Liver (tissue), 9 donors: ENCODE results near the gene ATP10B. TPM values are rescaled to one million over a fixed set of nuclear protein-coding genes. Genes with fewer than 3 reads are reported as not detected.

Experiments used
- DNase-seq: peaks from one replicate; pipeline ENCODE4 v3.0.0-alpha.2; 2017; ENCODE audit warnings: low spot score
- H3K27ac ChIP-seq, 2 donors: one replicate each; pipeline ENCODE4 v1.7.0; 2013; ENCODE audit warnings: inconsistent platforms in 2 of 2, low read length in 2 of 2, control low read depth in 1 of 2, low read depth in 1 of 2, mild to moderate bottlenecking in 1 of 2
- H3K27me3 ChIP-seq, 4 donors: one replicate each; pipeline versions ENCODE4 v1.6.1 to v1.7.0; 2013; ENCODE audit warnings: low read length in 3 of 4, inconsistent platforms in 1 of 4, mild to moderate bottlenecking in 1 of 4, moderate library complexity in 1 of 4; ENCODE audit not compliant: control insufficient read depth in 4 of 4, insufficient read depth in 4 of 4
- H3K36me3 ChIP-seq, 4 donors: one replicate each; pipeline versions ENCODE4 v1.6.1 to v1.7.0; 2013; ENCODE audit warnings: low read length in 3 of 4, mild to moderate bottlenecking in 3 of 4, low read depth in 1 of 4, moderate library complexity in 1 of 4; ENCODE audit not compliant: control insufficient read depth in 4 of 4, insufficient read depth in 3 of 4
- H3K4me1 ChIP-seq, 4 donors: one replicate each; pipeline versions ENCODE4 v1.6.1 to v1.7.0; 2013; ENCODE audit warnings: low read length in 3 of 4, mild to moderate bottlenecking in 3 of 4, moderate library complexity in 1 of 4; ENCODE audit not compliant: control insufficient read depth in 4 of 4, insufficient read depth in 4 of 4
- H3K4me3 ChIP-seq, 3 donors: one replicate each; pipeline versions ENCODE4 v1.6.1 to v1.7.0; 2013; ENCODE audit warnings: low read length in 3 of 3, control low read depth in 1 of 3, low read depth in 1 of 3, mild to moderate bottlenecking in 1 of 3
- H3K9ac ChIP-seq, 2 donors: one replicate each; pipeline ENCODE4 v1.7.0; 2013; ENCODE audit warnings: low read length in 2 of 2, mild to moderate bottlenecking in 2 of 2, moderate library complexity in 2 of 2, control low read depth in 1 of 2, low read depth in 1 of 2
- H3K9me3 ChIP-seq, 4 donors: one replicate each; pipeline versions ENCODE4 v1.6.1 to v1.7.0; 2013; ENCODE audit warnings: low read length in 3 of 4; ENCODE audit not compliant: control insufficient read depth in 4 of 4
- EGR1 ChIP-seq, 2 donors: IDR thresholded peaks; 2 replicates each; pipeline ENCODE4 v1.6.1; 2016 to 2018; ENCODE audit warnings: antibody characterized with exemption in 2 of 2, low read depth in 2 of 2
- FOXA1 ChIP-seq: IDR thresholded peaks from 2 replicates; pipeline ENCODE4 v1.6.1; 2016; ENCODE audit warnings: antibody characterized with exemption
- FOXA2 ChIP-seq: IDR thresholded peaks from 2 replicates; pipeline ENCODE4 v1.6.1; 2016; ENCODE audit warnings: antibody characterized with exemption
- GABPA ChIP-seq, 2 donors: IDR thresholded peaks in 1 of 2; conservative IDR thresholded peaks in 1 of 2; 2 replicates each; pipeline ENCODE4 v1.6.1; 2016; ENCODE audit warnings: antibody characterized with exemption in 2 of 2, mild to moderate bottlenecking in 1 of 2, moderate library complexity in 1 of 2
- HNF4A ChIP-seq, 2 donors: conservative IDR thresholded peaks; 2 replicates each; pipeline ENCODE4 v1.6.1; 2016; ENCODE audit warnings: antibody characterized with exemption in 2 of 2, mild to moderate bottlenecking in 2 of 2
- HNF4G ChIP-seq: IDR thresholded peaks from 2 replicates; pipeline ENCODE4 v1.6.1; 2016; ENCODE audit warnings: antibody characterized with exemption
- JUND ChIP-seq, 2 donors: IDR thresholded peaks; 2 replicates each; pipeline ENCODE4 v1.6.1; 2016; ENCODE audit warnings: antibody characterized with exemption in 2 of 2
- NR2F2 ChIP-seq: IDR thresholded peaks from 2 replicates; pipeline ENCODE4 v1.6.1; 2016; ENCODE audit warnings: antibody characterized with exemption
- RAD21 ChIP-seq, 2 donors: IDR thresholded peaks; 2 replicates each; pipeline ENCODE4 v1.6.1; 2016; ENCODE audit warnings: antibody characterized with exemption in 2 of 2, mild to moderate bottlenecking in 2 of 2
- RXRA ChIP-seq, 2 donors: IDR thresholded peaks; 2 replicates each; pipeline ENCODE4 v1.6.1; 2017 to 2018; ENCODE audit warnings: antibody characterized with exemption in 2 of 2, mild to moderate bottlenecking in 1 of 2
- SP1 ChIP-seq: IDR thresholded peaks from 2 replicates; pipeline ENCODE4 v1.6.1; 2018; ENCODE audit warnings: antibody characterized with exemption, mild to moderate bottlenecking
- TAF1 ChIP-seq: conservative IDR thresholded peaks from 2 replicates; pipeline ENCODE4 v1.6.1; 2016; ENCODE audit warnings: antibody characterized with exemption, mild to moderate bottlenecking
- YY1 ChIP-seq: IDR thresholded peaks from 2 replicates; pipeline ENCODE4 v1.6.1; 2016; ENCODE audit warnings: antibody characterized with exemption, mild to moderate bottlenecking
- WGBS: extraction: QIAGEN DNeasy Blood & Tissue Kit; methylation state at CpG from one replicate; pipeline ENCODE4 v1.1.7; 2013; 5-methylcytosine and 5-hydroxymethylcytosine counted together
- polyA plus RNA-seq, 2 donors: library from polyadenylated mRNA; stranded (reverse) in 1 of 2; unstranded in 1 of 2; fragments of 200-250 nt in 1 of 2; fragments of >200 nt in 1 of 2; fragmentation: Nextera tagmentation in 1 of 2; extraction: Ambion mirVana in 1 of 2; gene quantifications; one replicate each; pipeline versions ENCODE4 v1.2.1 to v1.2.3, GENCODE V29; 2013 to 2015
- total RNA-seq, 2 donors: library from RNA; depleted of rRNA; stranded (reverse); fragments of >200 nt; gene quantifications; one replicate each; pipeline ENCODE4 v1.2.3, GENCODE V29; 2014
- TF ChIP-seq, protein P1 (sequence below): IDR thresholded peaks from 2 replicates; pipeline ENCODE4 v1.6.1; 2016; ENCODE audit warnings: antibody characterized with exemption, mild to moderate bottlenecking
- TF ChIP-seq, protein P2 (sequence below): IDR thresholded peaks from 2 replicates; pipeline ENCODE4 v1.6.1; 2016; ENCODE audit warnings: antibody characterized with exemption
- TF ChIP-seq, protein P3 (sequence below): fragments of 150-350 bp; IDR thresholded peaks from 2 replicates; pipeline ENCODE4 v1.5.1; 2017; ENCODE audit warnings: improper control_type of control experiment, low read depth, low read length; ENCODE audit not compliant: missing input control
- TF ChIP-seq, protein P4 (sequence below): IDR thresholded peaks from 2 replicates; pipeline ENCODE4 v1.6.1; 2016; ENCODE audit warnings: antibody characterized with exemption
- TF ChIP-seq, protein P5 (sequence below): IDR thresholded peaks from 2 replicates; pipeline ENCODE4 v1.6.1; 2016; ENCODE audit warnings: antibody characterized with exemption
- donor health status: healthy.
- donor health status: healthy.
- donor health status: healthy.
- donor health status: healthy.
- donor health status: healthy.

Gene ATP10B, protein sequence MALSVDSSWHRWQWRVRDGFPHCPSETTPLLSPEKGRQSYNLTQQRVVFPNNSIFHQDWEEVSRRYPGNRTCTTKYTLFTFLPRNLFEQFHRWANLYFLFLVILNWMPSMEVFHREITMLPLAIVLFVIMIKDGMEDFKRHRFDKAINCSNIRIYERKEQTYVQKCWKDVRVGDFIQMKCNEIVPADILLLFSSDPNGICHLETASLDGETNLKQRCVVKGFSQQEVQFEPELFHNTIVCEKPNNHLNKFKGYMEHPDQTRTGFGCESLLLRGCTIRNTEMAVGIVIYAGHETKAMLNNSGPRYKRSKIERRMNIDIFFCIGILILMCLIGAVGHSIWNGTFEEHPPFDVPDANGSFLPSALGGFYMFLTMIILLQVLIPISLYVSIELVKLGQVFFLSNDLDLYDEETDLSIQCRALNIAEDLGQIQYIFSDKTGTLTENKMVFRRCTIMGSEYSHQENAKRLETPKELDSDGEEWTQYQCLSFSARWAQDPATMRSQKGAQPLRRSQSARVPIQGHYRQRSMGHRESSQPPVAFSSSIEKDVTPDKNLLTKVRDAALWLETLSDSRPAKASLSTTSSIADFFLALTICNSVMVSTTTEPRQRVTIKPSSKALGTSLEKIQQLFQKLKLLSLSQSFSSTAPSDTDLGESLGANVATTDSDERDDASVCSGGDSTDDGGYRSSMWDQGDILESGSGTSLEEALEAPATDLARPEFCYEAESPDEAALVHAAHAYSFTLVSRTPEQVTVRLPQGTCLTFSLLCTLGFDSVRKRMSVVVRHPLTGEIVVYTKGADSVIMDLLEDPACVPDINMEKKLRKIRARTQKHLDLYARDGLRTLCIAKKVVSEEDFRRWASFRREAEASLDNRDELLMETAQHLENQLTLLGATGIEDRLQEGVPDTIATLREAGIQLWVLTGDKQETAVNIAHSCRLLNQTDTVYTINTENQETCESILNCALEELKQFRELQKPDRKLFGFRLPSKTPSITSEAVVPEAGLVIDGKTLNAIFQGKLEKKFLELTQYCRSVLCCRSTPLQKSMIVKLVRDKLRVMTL (N-terminal part only)
- total RNA-seq (under 1 TPM; 0.05 to 0.67 TPM), polyA plus RNA-seq (under 1 TPM in 1 of 2 donors, not detected in 1; 0.05 TPM)

DNA sequence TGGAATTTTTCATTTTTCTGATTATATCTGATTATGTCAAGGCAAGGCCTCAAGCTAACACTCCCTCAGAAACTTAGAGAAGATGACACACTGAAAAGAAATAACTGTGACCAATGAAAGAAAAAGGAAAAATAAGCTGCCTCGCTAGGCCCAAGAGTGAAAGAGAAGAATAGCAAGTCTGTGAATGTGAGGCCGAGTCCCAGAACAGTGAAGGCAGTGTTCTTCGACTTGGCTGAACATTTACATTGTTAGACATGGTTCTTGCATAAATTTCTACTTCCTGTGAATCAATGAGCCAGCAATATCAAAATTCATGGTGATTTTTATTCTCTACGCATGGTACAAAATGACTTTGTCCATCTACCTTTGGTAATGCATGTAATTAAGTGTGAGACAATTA, at the start of gene ATP10B:
Gene ATP10B (minus strand): TSS at position 163 of the 400 bp plus-strand sequence. CDS start 164,137 bp downstream, outside the sequence.
- no peaks in the 10 kb centered on the region for H3K4me1 ChIP-seq
- no peak within 1 kb of the TSS for H3K4me3 ChIP-seq
- no peaks in the 10 kb centered on the region for H3K36me3 ChIP-seq
- no peak within 1 kb of the TSS for H3K9ac ChIP-seq
- 67% methylated on average over 4 of the region's 4 CpGs for WGBS
- no peaks in the 10 kb centered on the region for H3K27me3 ChIP-seq
- DNase-seq, result no peak
- no peak for TF ChIP-seq TAF1
- no peak for TF ChIP-seq FOXA2
- no peak for TF ChIP-seq HNF4G
- TF ChIP-seq, protein P1, sequence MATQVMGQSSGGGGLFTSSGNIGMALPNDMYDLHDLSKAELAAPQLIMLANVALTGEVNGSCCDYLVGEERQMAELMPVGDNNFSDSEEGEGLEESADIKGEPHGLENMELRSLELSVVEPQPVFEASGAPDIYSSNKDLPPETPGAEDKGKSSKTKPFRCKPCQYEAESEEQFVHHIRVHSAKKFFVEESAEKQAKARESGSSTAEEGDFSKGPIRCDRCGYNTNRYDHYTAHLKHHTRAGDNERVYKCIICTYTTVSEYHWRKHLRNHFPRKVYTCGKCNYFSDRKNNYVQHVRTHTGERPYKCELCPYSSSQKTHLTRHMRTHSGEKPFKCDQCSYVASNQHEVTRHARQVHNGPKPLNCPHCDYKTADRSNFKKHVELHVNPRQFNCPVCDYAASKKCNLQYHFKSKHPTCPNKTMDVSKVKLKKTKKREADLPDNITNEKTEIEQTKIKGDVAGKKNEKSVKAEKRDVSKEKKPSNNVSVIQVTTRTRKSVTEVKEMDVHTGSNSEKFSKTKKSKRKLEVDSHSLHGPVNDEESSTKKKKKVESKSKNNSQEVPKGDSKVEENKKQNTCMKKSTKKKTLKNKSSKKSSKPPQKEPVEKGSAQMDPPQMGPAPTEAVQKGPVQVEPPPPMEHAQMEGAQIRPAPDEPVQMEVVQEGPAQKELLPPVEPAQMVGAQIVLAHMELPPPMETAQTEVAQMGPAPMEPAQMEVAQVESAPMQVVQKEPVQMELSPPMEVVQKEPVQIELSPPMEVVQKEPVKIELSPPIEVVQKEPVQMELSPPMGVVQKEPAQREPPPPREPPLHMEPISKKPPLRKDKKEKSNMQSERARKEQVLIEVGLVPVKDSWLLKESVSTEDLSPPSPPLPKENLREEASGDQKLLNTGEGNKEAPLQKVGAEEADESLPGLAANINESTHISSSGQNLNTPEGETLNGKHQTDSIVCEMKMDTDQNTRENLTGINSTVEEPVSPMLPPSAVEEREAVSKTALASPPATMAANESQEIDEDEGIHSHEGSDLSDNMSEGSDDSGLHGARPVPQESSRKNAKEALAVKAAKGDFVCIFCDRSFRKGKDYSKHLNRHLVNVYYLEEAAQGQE, result no peak
- TF ChIP-seq, protein P2, sequence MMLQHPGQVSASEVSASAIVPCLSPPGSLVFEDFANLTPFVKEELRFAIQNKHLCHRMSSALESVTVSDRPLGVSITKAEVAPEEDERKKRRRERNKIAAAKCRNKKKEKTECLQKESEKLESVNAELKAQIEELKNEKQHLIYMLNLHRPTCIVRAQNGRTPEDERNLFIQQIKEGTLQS, result no peak
- TF ChIP-seq, protein P3, sequence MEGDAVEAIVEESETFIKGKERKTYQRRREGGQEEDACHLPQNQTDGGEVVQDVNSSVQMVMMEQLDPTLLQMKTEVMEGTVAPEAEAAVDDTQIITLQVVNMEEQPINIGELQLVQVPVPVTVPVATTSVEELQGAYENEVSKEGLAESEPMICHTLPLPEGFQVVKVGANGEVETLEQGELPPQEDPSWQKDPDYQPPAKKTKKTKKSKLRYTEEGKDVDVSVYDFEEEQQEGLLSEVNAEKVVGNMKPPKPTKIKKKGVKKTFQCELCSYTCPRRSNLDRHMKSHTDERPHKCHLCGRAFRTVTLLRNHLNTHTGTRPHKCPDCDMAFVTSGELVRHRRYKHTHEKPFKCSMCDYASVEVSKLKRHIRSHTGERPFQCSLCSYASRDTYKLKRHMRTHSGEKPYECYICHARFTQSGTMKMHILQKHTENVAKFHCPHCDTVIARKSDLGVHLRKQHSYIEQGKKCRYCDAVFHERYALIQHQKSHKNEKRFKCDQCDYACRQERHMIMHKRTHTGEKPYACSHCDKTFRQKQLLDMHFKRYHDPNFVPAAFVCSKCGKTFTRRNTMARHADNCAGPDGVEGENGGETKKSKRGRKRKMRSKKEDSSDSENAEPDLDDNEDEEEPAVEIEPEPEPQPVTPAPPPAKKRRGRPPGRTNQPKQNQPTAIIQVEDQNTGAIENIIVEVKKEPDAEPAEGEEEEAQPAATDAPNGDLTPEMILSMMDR, result no peak
- no peak for TF ChIP-seq JUND (IDR thresholded peaks at IDR 0.05)
- no peak for TF ChIP-seq SP1
- TF ChIP-seq FOXA1, result no peak
- TF ChIP-seq RXRA (IDR thresholded peaks at IDR 0.05), result no peak
- TF ChIP-seq YY1, result no peak
- TF ChIP-seq GABPA (IDR thresholded peaks at IDR 0.05 in 1 of 2, conservative IDR thresholded peaks at IDR 0.05 in 1 of 2), result no peak
- no peak for TF ChIP-seq RAD21 (IDR thresholded peaks at IDR 0.05)
- TF ChIP-seq, protein P4, sequence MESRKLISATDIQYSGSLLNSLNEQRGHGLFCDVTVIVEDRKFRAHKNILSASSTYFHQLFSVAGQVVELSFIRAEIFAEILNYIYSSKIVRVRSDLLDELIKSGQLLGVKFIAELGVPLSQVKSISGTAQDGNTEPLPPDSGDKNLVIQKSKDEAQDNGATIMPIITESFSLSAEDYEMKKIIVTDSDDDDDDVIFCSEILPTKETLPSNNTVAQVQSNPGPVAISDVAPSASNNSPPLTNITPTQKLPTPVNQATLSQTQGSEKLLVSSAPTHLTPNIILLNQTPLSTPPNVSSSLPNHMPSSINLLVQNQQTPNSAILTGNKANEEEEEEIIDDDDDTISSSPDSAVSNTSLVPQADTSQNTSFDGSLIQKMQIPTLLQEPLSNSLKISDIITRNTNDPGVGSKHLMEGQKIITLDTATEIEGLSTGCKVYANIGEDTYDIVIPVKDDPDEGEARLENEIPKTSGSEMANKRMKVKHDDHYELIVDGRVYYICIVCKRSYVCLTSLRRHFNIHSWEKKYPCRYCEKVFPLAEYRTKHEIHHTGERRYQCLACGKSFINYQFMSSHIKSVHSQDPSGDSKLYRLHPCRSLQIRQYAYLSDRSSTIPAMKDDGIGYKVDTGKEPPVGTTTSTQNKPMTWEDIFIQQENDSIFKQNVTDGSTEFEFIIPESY, result no peak
- TF ChIP-seq HNF4A (conservative IDR thresholded peaks at IDR 0.05), result no peak
- no peak for TF ChIP-seq EGR1 (IDR thresholded peaks at IDR 0.05; ENCODE audit: low read depth in 2 of 2)
- TF ChIP-seq, protein P5, sequence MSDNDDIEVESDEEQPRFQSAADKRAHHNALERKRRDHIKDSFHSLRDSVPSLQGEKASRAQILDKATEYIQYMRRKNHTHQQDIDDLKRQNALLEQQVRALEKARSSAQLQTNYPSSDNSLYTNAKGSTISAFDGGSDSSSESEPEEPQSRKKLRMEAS, result no peak
- no peak for TF ChIP-seq NR2F2
- no peak within 1 kb of the TSS for H3K27ac ChIP-seq
- no peaks in the 10 kb centered on the region for H3K9me3 ChIP-seq
